ENCODE measurements around the gene GPC5. TPM values are rescaled to one million over a fixed set of nuclear protein-coding genes. Genes with fewer than 3 reads are reported as not detected.

Gene GPC5
- total RNA-seq, 1 experiment from 2014 or later = 0.15 TPM

DNA sequence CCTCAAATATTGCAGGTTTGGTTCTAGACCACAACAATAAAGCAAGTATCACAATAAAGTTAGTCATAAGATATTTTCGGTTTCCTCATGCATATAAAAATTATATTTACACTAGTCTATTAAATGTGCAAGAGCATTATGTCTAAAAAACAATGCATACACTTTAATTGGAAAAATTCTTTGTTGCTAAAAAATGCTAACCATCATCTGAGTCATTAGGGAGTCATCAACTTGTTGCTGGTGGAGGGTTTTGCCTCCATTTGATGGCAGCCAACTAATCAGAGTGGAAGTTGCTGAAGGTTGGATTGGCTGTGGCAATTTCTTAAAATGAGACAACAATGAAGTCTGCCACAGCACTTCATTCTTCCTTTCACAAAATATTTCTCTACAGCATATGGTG, 1405.9 kb downstream of the GPC5 start:
- no peak overlapping the region for H3T11ph ChIP-seq (ENCODE audit: low read length)
- H3K4me1 ChIP-seq (ENCODE audit: insufficient read depth, low read length) = no peaks in the 10 kb centered on the region
- H3K4me1 Mint-ChIP-seq = no peaks in the 10 kb centered on the region
- H4K8ac ChIP-seq (replicated peaks; ENCODE audit: insufficient read length, low read depth, low read length) = no peak overlapping the region
- H3K9me3 ChIP-seq (ENCODE audit: control insufficient read depth, low read depth, low read length) = no peaks in the 10 kb centered on the region
- no peak overlapping the region for H2AFZ ChIP-seq (ENCODE audit: low read length)
- no peak overlapping the region for H2AK5ac ChIP-seq (ENCODE audit: insufficient read length, low read length)
- DNase-seq = no peak
- H2BK12ac ChIP-seq (ENCODE audit: insufficient read length, low read depth, low read length) = no peak overlapping the region
- TF ChIP-seq, protein P1, sequence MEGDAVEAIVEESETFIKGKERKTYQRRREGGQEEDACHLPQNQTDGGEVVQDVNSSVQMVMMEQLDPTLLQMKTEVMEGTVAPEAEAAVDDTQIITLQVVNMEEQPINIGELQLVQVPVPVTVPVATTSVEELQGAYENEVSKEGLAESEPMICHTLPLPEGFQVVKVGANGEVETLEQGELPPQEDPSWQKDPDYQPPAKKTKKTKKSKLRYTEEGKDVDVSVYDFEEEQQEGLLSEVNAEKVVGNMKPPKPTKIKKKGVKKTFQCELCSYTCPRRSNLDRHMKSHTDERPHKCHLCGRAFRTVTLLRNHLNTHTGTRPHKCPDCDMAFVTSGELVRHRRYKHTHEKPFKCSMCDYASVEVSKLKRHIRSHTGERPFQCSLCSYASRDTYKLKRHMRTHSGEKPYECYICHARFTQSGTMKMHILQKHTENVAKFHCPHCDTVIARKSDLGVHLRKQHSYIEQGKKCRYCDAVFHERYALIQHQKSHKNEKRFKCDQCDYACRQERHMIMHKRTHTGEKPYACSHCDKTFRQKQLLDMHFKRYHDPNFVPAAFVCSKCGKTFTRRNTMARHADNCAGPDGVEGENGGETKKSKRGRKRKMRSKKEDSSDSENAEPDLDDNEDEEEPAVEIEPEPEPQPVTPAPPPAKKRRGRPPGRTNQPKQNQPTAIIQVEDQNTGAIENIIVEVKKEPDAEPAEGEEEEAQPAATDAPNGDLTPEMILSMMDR (conservative IDR thresholded peaks at IDR 0.05) = no peak
- no peaks in the 10 kb centered on the region for H3K27me3 ChIP-seq (ENCODE audit: insufficient read depth, low read length)
- H3K56ac ChIP-seq (ENCODE audit: insufficient read length, low read depth, low read length) = no peak overlapping the region
- no peaks in the 10 kb centered on the region for H3K79me1 ChIP-seq (ENCODE audit: insufficient read depth, low read depth, low read length, poor library complexity, severe bottlenecking)
- no peak overlapping the region for H4K5ac ChIP-seq (ENCODE audit: insufficient read length, low read depth, low read length)
- no peak overlapping the region for H3K4me2 ChIP-seq (ENCODE audit: insufficient read depth, insufficient read length, low read length)
- no CpG with 5 or more reads among the region's 1 CpG for WGBS (ENCODE audit: extremely low coverage, insufficient read length, low lambda C conversion rate)
- no peaks in the 10 kb centered on the region for H3K9me3 Mint-ChIP-seq
- no peak overlapping the region for H3K27ac ChIP-seq (ENCODE audit: insufficient read length, low read depth, low read length)
- no peak overlapping the region for H3K9ac ChIP-seq (ENCODE audit: extremely low read depth, insufficient read length, low read length)
- no peak overlapping the region for H3K27ac Mint-ChIP-seq
- no peaks in the 10 kb centered on the region for H3K27me3 Mint-ChIP-seq (ENCODE audit: low read depth)
- H4K20me1 ChIP-seq (ENCODE audit: control insufficient read depth, insufficient read depth, insufficient read length) = no peaks in the 10 kb centered on the region
- no peak overlapping the region for H4K91ac ChIP-seq (ENCODE audit: insufficient read length, low read depth, low read length)
- no peak overlapping the region for H3K23ac ChIP-seq (ENCODE audit: insufficient read length, low read depth, low read length)
- no peak overlapping the region for H3K4ac ChIP-seq (ENCODE audit: low read depth, low read length)
- H2BK5ac ChIP-seq (ENCODE audit: insufficient read length, low read length) = no peak overlapping the region
- H2BK20ac ChIP-seq (ENCODE audit: low read depth, low read length, poor library complexity, severe bottlenecking) = no peak overlapping the region
- no peak overlapping the region for H3K4me3 Mint-ChIP-seq
- no peak overlapping the region for H2BK120ac ChIP-seq (ENCODE audit: low read depth, low read length, poor library complexity, severe bottlenecking)
- H3K79me2 ChIP-seq (ENCODE audit: insufficient read depth, low read length) = no peaks in the 10 kb centered on the region
- H2BK15ac ChIP-seq (ENCODE audit: low read depth, low read length) = no peak overlapping the region
- H3K23me2 ChIP-seq (ENCODE audit: insufficient read length, low read depth, low read length, poor library complexity, severe bottlenecking) = no peaks in the 10 kb centered on the region
- H3K14ac ChIP-seq (ENCODE audit: insufficient read depth, low read length) = no peak overlapping the region
- no peaks in the 10 kb centered on the region for H3K36me3 Mint-ChIP-seq (ENCODE audit: insufficient read depth in 1 of 3, low read depth in 3 of 3)
- H3K18ac ChIP-seq (ENCODE audit: insufficient read length, low read depth, low read length) = no peak overlapping the region

Data from H9 (cell line).